Urinary bladder (tissue), 4 donors: Measurements from ENCODE around the gene NUMB. TPM values are rescaled to one million over a fixed set of nuclear protein-coding genes. Genes with fewer than 3 reads are reported as not detected.

Experiments used
- DNase-seq: peaks from one replicate; pipeline ENCODE4 v3.0.0-alpha.2; 2015; ENCODE audit errors: extremely low spot score
- H3K27ac ChIP-seq: one replicate; pipeline ENCODE4 v1.5.1; 2013; ENCODE audit warnings: low read depth, mild to moderate bottlenecking, moderate library complexity
- H3K36me3 ChIP-seq: one replicate; pipeline ENCODE4 v1.6.1; 2013; ENCODE audit warnings: mild to moderate bottlenecking, moderate library complexity; ENCODE audit not compliant: insufficient read depth
- H3K4me1 ChIP-seq: one replicate; pipeline ENCODE4 v1.6.1; 2013; ENCODE audit warnings: mild to moderate bottlenecking, moderate library complexity; ENCODE audit not compliant: insufficient read depth
- H3K4me3 ChIP-seq: one replicate; pipeline ENCODE4 v1.5.1; 2013; ENCODE audit warnings: low read depth, low read length
- WGBS: extraction: QIAGEN DNeasy Blood & Tissue Kit; methylation state at CpG from one replicate; pipeline ENCODE4 v1.1.7; 2013; 5-methylcytosine and 5-hydroxymethylcytosine counted together
- polyA plus RNA-seq: library from polyadenylated mRNA; stranded (reverse); fragments of 200-250 nt; gene quantifications from one replicate; pipeline ENCODE4 v1.2.3, GENCODE V29; 2013
- total RNA-seq: library from RNA; depleted of rRNA; stranded (reverse); fragments of >200 nt; gene quantifications from one replicate; pipeline ENCODE4 v1.2.3, GENCODE V29; 2014
- donor health status: healthy with polysubstance abuse.
- donor health status: healthy.

Gene NUMB
- total and polyA plus RNA-seq, 2 donors = 52.3 to 57.9 TPM

- no peak overlapping the region for H3K4me3 ChIP-seq
- no peak overlapping the region for H3K27ac ChIP-seq
- H3K4me1 ChIP-seq = no peaks in the 10 kb centered on the region
- no peaks in the 10 kb centered on the region for H3K36me3 ChIP-seq
- whole genome bisulfite sequencing = 83% methylated on average over 1 of the region's 1 CpG
- no peak for DNase-seq
These were observed 163.0 kb downstream of the NUMB start for GRCh38 chr14:73295198-73295796.

GRCh38 chr14:73293782-73294781 lies 164.3 kb downstream of the NUMB start:
- no peak overlapping the region for H3K27ac ChIP-seq
- DNase-seq = no peak
- H3K4me1 ChIP-seq = no peaks in the 10 kb centered on the region
- H3K4me3 ChIP-seq = no peak overlapping the region
- 95% methylated on average over 12 of the region's 12 CpGs for WGBS
- no peaks in the 10 kb centered on the region for H3K36me3 ChIP-seq

GRCh38 chr14:73290279-73290678 lies 168.1 kb downstream of the NUMB start:
- H3K4me3 ChIP-seq = no peak overlapping the region
- WGBS = 41% methylated on average over 4 of the region's 4 CpGs
- H3K4me1 ChIP-seq = no peaks in the 10 kb centered on the region
- no peaks in the 10 kb centered on the region for H3K36me3 ChIP-seq
- DNase-seq = no peak
- no peak overlapping the region for H3K27ac ChIP-seq

GRCh38 chr14:73289729-73290128 lies 168.6 kb downstream of the NUMB start:
- Histone ChIP-seq H3K36me3 (no peaks in the 10 kb centered on the region), H3K4me3 (no peak overlapping the region), H3K4me1 (no peaks in the 10 kb centered on the region), H3K27ac (no peak overlapping the region)
- DNase-seq = no peak
- WGBS = 63% methylated on average over 3 of the region's 3 CpGs

GRCh38 chr14:73289308-73289707 lies 169.0 kb downstream of the NUMB start:
- no peaks in the 10 kb centered on the region for H3K36me3 ChIP-seq
- no peak for DNase-seq
- no peak overlapping the region for H3K4me3 ChIP-seq
- WGBS = 45% methylated on average over 3 of the region's 3 CpGs
- no peaks in the 10 kb centered on the region for H3K4me1 ChIP-seq
- H3K27ac ChIP-seq = no peak overlapping the region

- no peak overlapping the region for H3K27ac ChIP-seq
- H3K4me3 ChIP-seq = no peak overlapping the region
- H3K36me3 ChIP-seq = peaks cover 5% of the 10 kb centered on the region
These were observed 171.3 kb downstream of the NUMB start for GRCh38 chr14:73287071-73287470.

GRCh38 chr14:73286598-73286997 lies 171.7 kb downstream of the NUMB start:
- DNase-seq = no peak
- 85% methylated on average over 2 of the region's 2 CpGs for WGBS
- Histone ChIP-seq H3K4me1 (no peaks in the 10 kb centered on the region), H3K36me3 (peaks cover 5% of the 10 kb centered on the region), H3K4me3 (no peak overlapping the region), H3K27ac (no peak overlapping the region)

More at GRCh38 chr14:73287071-73287470, 171.3 kb downstream of the NUMB start:
- no peak for DNase-seq
- 81% methylated on average over 5 of the region's 5 CpGs for WGBS
- H3K4me1 ChIP-seq = no peaks in the 10 kb centered on the region

- Histone ChIP-seq H3K4me1 (no peaks in the 10 kb centered on the region), H3K27ac (no peak overlapping the region), H3K4me3 (no peak overlapping the region), H3K36me3 (peaks cover 5% of the 10 kb centered on the region)
- no peak for DNase-seq
- WGBS = 83% methylated on average over 1 of the region's 1 CpG
These were observed 172.4 kb downstream of the NUMB start for GRCh38 chr14:73285979-73286378.

- peaks cover 5% of the 10 kb centered on the region for H3K36me3 ChIP-seq
- DNase-seq = no peak
These were observed 174.6 kb downstream of the NUMB start for GRCh38 chr14:73283608-73284379.

GRCh38 chr14:73280903-73281302 lies 177.4 kb downstream of the NUMB start:
- Histone ChIP-seq H3K4me3 (no peak overlapping the region), H3K27ac (no peak overlapping the region), H3K4me1 (no peaks in the 10 kb centered on the region), H3K36me3 (peaks cover 5% of the 10 kb centered on the region)
- WGBS = 94% methylated on average over 5 of the region's 5 CpGs
- no peak for DNase-seq

More at GRCh38 chr14:73283608-73284379, 174.6 kb downstream of the NUMB start:
- Histone ChIP-seq H3K4me1 (no peaks in the 10 kb centered on the region), H3K4me3 (no peak overlapping the region), H3K27ac (no peak overlapping the region)
- 50% methylated on average over 12 of the region's 12 CpGs for WGBS

GRCh38 chr14:73277376-73277775 lies 181.0 kb downstream of the NUMB start:
- 88% methylated on average over 2 of the region's 2 CpGs for WGBS
- no peaks in the 10 kb centered on the region for H3K36me3 ChIP-seq
- no peak overlapping the region for H3K27ac ChIP-seq
- H3K4me3 ChIP-seq = no peak overlapping the region
- DNase-seq = no peak
- no peaks in the 10 kb centered on the region for H3K4me1 ChIP-seq

GRCh38 chr14:73276836-73277235 lies 181.5 kb downstream of the NUMB start:
- Histone ChIP-seq H3K4me3 (no peak overlapping the region), H3K27ac (no peak overlapping the region), H3K4me1 (no peaks in the 10 kb centered on the region), H3K36me3 (no peaks in the 10 kb centered on the region)
- 93% methylated on average over 7 of the region's 7 CpGs for WGBS
- no peak for DNase-seq

- WGBS = 76% methylated on average over 4 of the region's 4 CpGs
- Histone ChIP-seq H3K4me1 (no peaks in the 10 kb centered on the region), H3K36me3 (no peaks in the 10 kb centered on the region)
These were observed 184.5 kb downstream of the NUMB start for GRCh38 chr14:73273799-73274198.

More at GRCh38 chr14:73273799-73274198, 184.5 kb downstream of the NUMB start:
- no peak overlapping the region for H3K27ac ChIP-seq
- no peak overlapping the region for H3K4me3 ChIP-seq
- DNase-seq = no peak
